ENCODE measurements around the gene CBX7. TPM values are rescaled to one million over a fixed set of nuclear protein-coding genes. Genes with fewer than 3 reads are reported as not detected.

Gene CBX7
- 9.0 TPM for total RNA-seq

GRCh38 chr22:39152511-39153219 is at the start of gene CBX7:
Gene CBX7, minus strand, starts transcription at chr22:39152680. Its CDS starts 236 bp downstream, at chr22:39152444.

DNA sequence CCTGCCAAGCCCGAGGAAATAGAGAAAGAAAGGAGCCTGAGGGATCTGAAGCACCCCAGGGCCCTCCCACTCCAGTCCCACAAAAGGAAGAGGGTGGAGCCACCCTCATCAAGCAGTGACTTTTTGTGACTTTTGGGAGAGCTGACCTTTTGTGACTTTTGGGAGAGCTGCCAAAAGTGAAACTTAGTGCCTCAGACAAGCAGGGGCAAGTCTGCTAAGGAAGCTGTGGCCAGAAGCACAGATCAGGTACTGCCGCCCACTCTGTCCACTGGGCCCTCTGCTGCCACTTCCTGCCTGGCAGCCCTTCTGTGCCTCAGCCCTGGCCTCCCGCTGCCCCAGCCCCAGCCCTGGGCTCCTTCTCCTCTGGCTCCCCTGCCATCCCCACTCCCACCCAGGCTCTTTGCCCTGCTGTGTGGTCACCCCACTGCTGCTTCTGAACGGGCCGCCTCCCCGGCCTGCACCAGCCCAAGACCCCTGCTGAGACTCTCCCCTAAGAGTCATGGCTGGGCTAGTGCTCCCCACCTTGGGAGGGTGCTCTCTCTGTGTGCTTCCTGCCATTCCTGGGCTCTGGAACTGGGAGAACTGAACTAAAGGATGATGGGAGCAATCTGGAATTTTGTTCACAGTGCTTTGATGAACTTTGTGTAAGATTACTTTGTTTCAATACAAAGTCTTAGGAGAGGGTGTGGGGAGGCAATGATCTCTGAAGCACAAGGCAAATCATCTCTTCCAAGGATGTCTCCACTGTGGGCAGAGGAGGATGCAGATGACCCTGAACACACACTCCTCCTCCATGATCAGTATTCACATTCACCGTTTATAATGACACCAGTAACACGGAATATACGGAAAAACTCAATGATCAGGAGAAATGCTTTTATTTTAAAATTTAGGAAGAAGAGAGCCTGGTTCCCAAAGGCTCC is 55.1 kb downstream of the CBX7 start, which contains the start of gene APOBEC3H:
Gene APOBEC3H, plus strand, starts transcription at position 147 of the 923 bp plus-strand sequence. CDS start 3,035 bp downstream, outside the sequence.

Small RNA genes within 50 kb of the gene (small RNA-seq; reads per million reads assigned to genes)
- gene COX5BP7: not detected

Other genes with a start within 250 kb of the CBX7 start
- not detected for gene APOBEC3A, start 195.1 kb downstream of the CBX7 start, total RNA-seq
- gene APOBEC3B, start 170.3 kb downstream of the CBX7 start, total RNA-seq: not detected
- gene APOBEC3C, start 138.4 kb downstream of the CBX7 start, total RNA-seq: 0.92 TPM
- gene APOBEC3D, start 131.6 kb downstream of the CBX7 start, total RNA-seq: not detected
- gene APOBEC3F, start 111.8 kb downstream of the CBX7 start, total RNA-seq: 1.2 TPM
- gene APOBEC3G, start 75.4 kb downstream of the CBX7 start, total RNA-seq: 1.6 TPM
- gene APOBEC3H, start 55.4 kb downstream of the CBX7 start, total RNA-seq: not detected
- gene PDGFB, start 92.3 kb upstream of the CBX7 start, total RNA-seq: 11.3 TPM
- 1,691 TPM for gene RPL3, start 166.9 kb upstream of the CBX7 start, total RNA-seq
- gene SYNGR1, start 197.3 kb upstream of the CBX7 start, total RNA-seq: 84.9 TPM
- 14.1 TPM for gene TAB1, start 247.1 kb upstream of the CBX7 start, total RNA-seq

All from diencephalon (tissue), 1 donor.